Panc1 (cell line): ENCODE results near the gene BTG1. TPM values are rescaled to one million over a fixed set of nuclear protein-coding genes. Genes with fewer than 3 reads are reported as not detected.
A peak's percentile ranks its signal among the peaks of the same experiment; 100 is the strongest.

Experiments
- ATAC-seq: fragments of 200-7000 bp; cut with Tn5 transposase; 2 replicates; pipeline ENCODE4 v1.9.1; 2020; ENCODE audit warnings: mild to moderate bottlenecking, moderate library complexity
- BruUV-seq: library from RNA; stranded (reverse); fragments of 400-500 nt; replicated peaks from 2 replicates; lab custom pipeline; 2021; lab: Mats Ljungman, UMichigan
- CTCF ChIA-PET: fragments of 300-600 bp; sonication (Branson Sonifier 250); formaldehyde crosslinking; loops from one replicate; lab custom pipeline; 2022; ENCODE audit warnings: antibody characterized with exemption; lab: Charles Lee
- POLR2A ChIA-PET: fragments of 300-600 bp; sonication (Branson Sonifier 250); formaldehyde crosslinking; loops from one replicate; lab custom pipeline; 2022; ENCODE audit warnings: antibody characterized with exemption; lab: Charles Lee
- DNase-seq: peaks from one replicate; pipeline ENCODE4 v3.0.0-alpha.2; 2010; ENCODE audit warnings: low read depth, low spot score
- H3K27ac ChIP-seq: 2 replicates; pipeline ENCODE4 v1.5.1; 2011; ENCODE audit warnings: mild to moderate bottlenecking, low read length, inconsistent platforms
- H3K27me3 ChIP-seq: fragments of 200-500 bp; sonication (Bioruptor generic); 2 replicates; pipeline ENCODE4 v1.6.0; 2014; ENCODE audit warnings: low read length, inconsistent platforms; ENCODE audit not compliant: control insufficient read depth, insufficient read depth
- H3K36me3 ChIP-seq: fragments of 200-500 bp; sonication (Bioruptor generic); 2 replicates; pipeline ENCODE4 v1.5.1; 2014; ENCODE audit warnings: inconsistent platforms, mild to moderate bottlenecking, low read length, moderate library complexity; ENCODE audit not compliant: control insufficient read depth, insufficient read depth
- H3K4me1 ChIP-seq: 2 replicates; pipeline ENCODE4 v1.5.1; 2011; ENCODE audit warnings: inconsistent platforms, mild to moderate bottlenecking, low read length, moderate library complexity; ENCODE audit not compliant: control insufficient read depth, insufficient read depth
- H3K4me3 ChIP-seq, 2 experiments: 2 replicates each; pipeline ENCODE4 v1.5.1; 2011 to 2012; ENCODE audit warnings: low read depth in 2 of 2, low read length in 2 of 2, mild to moderate bottlenecking in 2 of 2, inconsistent platforms in 1 of 2, moderate library complexity in 1 of 2
- H3K9me3 ChIP-seq: fragments of 200-500 bp; sonication (Bioruptor generic); 2 replicates; pipeline ENCODE4 v1.5.1; 2014; ENCODE audit warnings: low read depth, mild to moderate bottlenecking, inconsistent platforms, low read length, moderate library complexity; ENCODE audit not compliant: control insufficient read depth, insufficient read depth
- POLR2AphosphoS5 ChIP-seq: IDR thresholded peaks from 2 replicates; pipeline ENCODE4 v1.6.1; 2012; ENCODE audit warnings: mild to moderate bottlenecking, low read depth, low read length, moderate library complexity
- SIN3A ChIP-seq: IDR thresholded peaks from 2 replicates; pipeline ENCODE4 v1.6.1; 2012; ENCODE audit warnings: low read depth, mild to moderate bottlenecking, low read length, moderate library complexity, borderline replicate concordance; ENCODE audit not compliant: insufficient read depth
- TCF7L2 ChIP-seq: IDR thresholded peaks from 2 replicates; pipeline ENCODE4 v1.6.1; 2011; ENCODE audit warnings: mild to moderate bottlenecking, low read depth, low read length, inconsistent platforms
- in situ Hi-C: cut with HindIII; loops from 2 replicates; pipeline ENCODE4 v1.10.0; 2016; ENCODE audit warnings: low sequenced_read_pairs, low pct_unique_long_range_greater_than_20kb
- intact Hi-C: fragments of 100-400 bp; cut with micrococcal nuclease; formaldehyde crosslinking; loops from one replicate; pipeline ENCODE4 v1.10.0; 2022; ENCODE audit not compliant: unreplicated experiment
- total RNA-seq: library from RNA; stranded (reverse); gene quantifications from one replicate; pipeline ENCODE4 v1.2.1, GENCODE V29; 2021; ENCODE audit not compliant: unreplicated experiment
- TF ChIP-seq, protein P1 (sequence below), 2 experiments: IDR thresholded peaks; 2 replicates each; pipeline ENCODE4 v1.6.1; 2011 to 2012; ENCODE audit warnings: low read depth in 2 of 2, control low read depth in 1 of 2, low read length in 1 of 2, mild to moderate bottlenecking in 1 of 2, moderate library complexity in 1 of 2; ENCODE audit not compliant: insufficient read depth in 1 of 2
- TF ChIP-seq, protein P2 (sequence below): fragments of 450-650 bp; IDR thresholded peaks from 2 replicates; pipeline ENCODE4 v1.5.1; 2017; ENCODE audit warnings: mild to moderate bottlenecking

Gene BTG1
- total RNA-seq, 1 experiment from 2014 or later: 50.0 TPM

DNA sequence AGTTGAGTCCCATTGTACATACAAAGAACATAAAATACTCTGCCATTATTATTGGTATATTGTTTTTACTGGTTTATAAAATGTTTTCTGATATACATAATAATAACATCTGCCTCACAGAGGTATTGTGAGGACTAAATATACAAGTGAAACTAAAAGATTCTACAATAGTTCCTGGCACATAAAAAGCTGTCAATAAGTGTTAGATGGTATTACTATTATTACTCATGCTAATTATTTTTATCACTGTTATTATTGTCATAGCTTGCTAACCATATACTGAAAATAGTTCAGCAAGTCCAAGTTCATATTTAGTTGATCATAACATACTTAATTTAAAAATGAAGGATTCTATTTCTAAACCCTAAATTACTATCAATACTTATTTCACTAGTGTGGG lies 34.4 kb downstream of the BTG1 start:
- Histone ChIP-seq H3K4me1 (peaks cover 43% of the 10 kb centered on the region), H3K36me3 (no peaks in the 10 kb centered on the region), H3K27me3 (no peaks in the 10 kb centered on the region), H3K9me3 (no peaks in the 10 kb centered on the region), H3K4me3 (no peak overlapping the region), H3K27ac (peak overlapping the region; percentile 66; the same call in 1 of the 2 replicates)
- ChIA-PET CTCF (no interaction called here), POLR2A (no interaction called here)
- ATAC-seq (no peak), DNase-seq (no peak)
- TF ChIP-seq, protein P1, sequence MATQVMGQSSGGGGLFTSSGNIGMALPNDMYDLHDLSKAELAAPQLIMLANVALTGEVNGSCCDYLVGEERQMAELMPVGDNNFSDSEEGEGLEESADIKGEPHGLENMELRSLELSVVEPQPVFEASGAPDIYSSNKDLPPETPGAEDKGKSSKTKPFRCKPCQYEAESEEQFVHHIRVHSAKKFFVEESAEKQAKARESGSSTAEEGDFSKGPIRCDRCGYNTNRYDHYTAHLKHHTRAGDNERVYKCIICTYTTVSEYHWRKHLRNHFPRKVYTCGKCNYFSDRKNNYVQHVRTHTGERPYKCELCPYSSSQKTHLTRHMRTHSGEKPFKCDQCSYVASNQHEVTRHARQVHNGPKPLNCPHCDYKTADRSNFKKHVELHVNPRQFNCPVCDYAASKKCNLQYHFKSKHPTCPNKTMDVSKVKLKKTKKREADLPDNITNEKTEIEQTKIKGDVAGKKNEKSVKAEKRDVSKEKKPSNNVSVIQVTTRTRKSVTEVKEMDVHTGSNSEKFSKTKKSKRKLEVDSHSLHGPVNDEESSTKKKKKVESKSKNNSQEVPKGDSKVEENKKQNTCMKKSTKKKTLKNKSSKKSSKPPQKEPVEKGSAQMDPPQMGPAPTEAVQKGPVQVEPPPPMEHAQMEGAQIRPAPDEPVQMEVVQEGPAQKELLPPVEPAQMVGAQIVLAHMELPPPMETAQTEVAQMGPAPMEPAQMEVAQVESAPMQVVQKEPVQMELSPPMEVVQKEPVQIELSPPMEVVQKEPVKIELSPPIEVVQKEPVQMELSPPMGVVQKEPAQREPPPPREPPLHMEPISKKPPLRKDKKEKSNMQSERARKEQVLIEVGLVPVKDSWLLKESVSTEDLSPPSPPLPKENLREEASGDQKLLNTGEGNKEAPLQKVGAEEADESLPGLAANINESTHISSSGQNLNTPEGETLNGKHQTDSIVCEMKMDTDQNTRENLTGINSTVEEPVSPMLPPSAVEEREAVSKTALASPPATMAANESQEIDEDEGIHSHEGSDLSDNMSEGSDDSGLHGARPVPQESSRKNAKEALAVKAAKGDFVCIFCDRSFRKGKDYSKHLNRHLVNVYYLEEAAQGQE (IDR thresholded peaks at IDR 0.05; ENCODE audit: insufficient read depth in 1 of 2, low read depth in 2 of 2, low read length in 1 of 2): no peak
- TF ChIP-seq POLR2AphosphoS5: no peak
- TF ChIP-seq SIN3A: no peak
- TF ChIP-seq, protein P2, sequence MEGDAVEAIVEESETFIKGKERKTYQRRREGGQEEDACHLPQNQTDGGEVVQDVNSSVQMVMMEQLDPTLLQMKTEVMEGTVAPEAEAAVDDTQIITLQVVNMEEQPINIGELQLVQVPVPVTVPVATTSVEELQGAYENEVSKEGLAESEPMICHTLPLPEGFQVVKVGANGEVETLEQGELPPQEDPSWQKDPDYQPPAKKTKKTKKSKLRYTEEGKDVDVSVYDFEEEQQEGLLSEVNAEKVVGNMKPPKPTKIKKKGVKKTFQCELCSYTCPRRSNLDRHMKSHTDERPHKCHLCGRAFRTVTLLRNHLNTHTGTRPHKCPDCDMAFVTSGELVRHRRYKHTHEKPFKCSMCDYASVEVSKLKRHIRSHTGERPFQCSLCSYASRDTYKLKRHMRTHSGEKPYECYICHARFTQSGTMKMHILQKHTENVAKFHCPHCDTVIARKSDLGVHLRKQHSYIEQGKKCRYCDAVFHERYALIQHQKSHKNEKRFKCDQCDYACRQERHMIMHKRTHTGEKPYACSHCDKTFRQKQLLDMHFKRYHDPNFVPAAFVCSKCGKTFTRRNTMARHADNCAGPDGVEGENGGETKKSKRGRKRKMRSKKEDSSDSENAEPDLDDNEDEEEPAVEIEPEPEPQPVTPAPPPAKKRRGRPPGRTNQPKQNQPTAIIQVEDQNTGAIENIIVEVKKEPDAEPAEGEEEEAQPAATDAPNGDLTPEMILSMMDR: no peak
- TF ChIP-seq TCF7L2: no peak
- in situ Hi-C loops (no loop called here), intact Hi-C loops (no loop called here)
- no TSS peak for BruUV-seq

DNA sequence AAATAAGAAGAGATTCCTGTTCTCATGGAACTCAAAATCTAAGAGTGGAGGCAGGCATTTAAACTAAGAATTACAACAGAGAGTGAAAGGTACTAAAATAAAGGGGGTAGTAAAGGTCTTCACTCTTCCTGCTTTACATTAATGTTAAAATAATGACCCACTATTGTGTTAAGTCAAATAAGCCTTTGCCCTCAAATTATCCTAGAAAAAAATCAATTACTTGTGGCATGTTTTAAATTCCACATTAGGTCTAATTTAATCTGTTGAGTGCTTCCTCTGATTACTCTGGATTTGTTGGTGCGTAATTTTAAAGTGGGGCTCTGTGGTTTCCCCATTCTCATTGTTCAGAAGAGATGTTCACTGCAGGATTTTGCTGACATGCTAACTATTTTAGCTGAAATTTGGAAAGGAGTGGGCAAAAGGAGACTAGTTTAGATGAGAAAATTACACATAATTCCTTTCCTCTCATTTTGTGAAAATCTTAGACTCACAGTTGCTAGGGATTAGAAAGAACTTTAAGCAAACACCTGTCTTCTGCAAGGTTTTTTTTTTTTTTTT lies 35.5 kb downstream of the BTG1 start:
- ChIA-PET POLR2A (no interaction called here), CTCF (no interaction called here)
- DNase-seq (no peak), ATAC-seq (no peak)
- H3K27me3 ChIP-seq: no peaks in the 10 kb centered on the region
- H3K9me3 ChIP-seq: no peaks in the 10 kb centered on the region
- no TSS peak for BruUV-seq
- H3K36me3 ChIP-seq: no peaks in the 10 kb centered on the region
- intact Hi-C loops: no loop called here
- in situ Hi-C loops: no loop called here
- no peak for TF ChIP-seq SIN3A
- TF ChIP-seq TCF7L2: no peak
- no peak for TF ChIP-seq POLR2AphosphoS5
- TF ChIP-seq, protein P1 (IDR thresholded peaks at IDR 0.05; ENCODE audit: insufficient read depth in 1 of 2, low read depth in 2 of 2, low read length in 1 of 2): no peak
- TF ChIP-seq, protein P2: no peak
- H3K27ac ChIP-seq: peak overlapping the region; percentile 66
- no peak overlapping the region for H3K4me3 ChIP-seq
- H3K4me1 ChIP-seq: peaks cover 53% of the 10 kb centered on the region
